ENCODE data around the gene PSMG4. TPM values are rescaled to one million over a fixed set of nuclear protein-coding genes. Genes with fewer than 3 reads are reported as not detected.

PSMG4 gene
- total RNA-seq, 1 experiment from 2014 or later, result 35.0 TPM

GRCh38 chr6:3250231-3250675, 8.5 kb upstream of the PSMG4 start (continued):
- TF ChIP-seq REST (IDR thresholded peaks at IDR 0.05; ENCODE audit: low read depth) (no peak), RAD21 (IDR thresholded peaks at IDR 0.05; ENCODE audit: low read depth) (no peak), SIN3A (IDR thresholded peaks at IDR 0.05; ENCODE audit: low read depth) (no peak)

GRCh38 chr6:3251462-3252314, 7.1 kb upstream of the PSMG4 start:
- intact Hi-C loops (cut with micrococcal nuclease), result loop anchor here (1.0 to 5.0 kb wide), 4 partner anchors 42 to 254 kb away; partner anchors contain the start of genes NQO2 and TUBB2A
- no peaks in the 10 kb centered on the region for H3K36me3 ChIP-seq (ENCODE audit: control insufficient read depth in 1 of 2, insufficient read depth in 2 of 2, low read length in 2 of 2)
- POLR2A ChIA-PET, result interaction anchor here (1.2 to 2.0 kb wide), 2 partner anchors 95 to 125 kb away, joined by 4 to 14 read pairs; partner anchors contain the start of gene TUBB2A
- TF ChIP-seq CEBPB (IDR thresholded peaks at IDR 0.05; ENCODE audit: low read depth), result no peak
- no peak for TF ChIP-seq SRF (IDR thresholded peaks at IDR 0.05; ENCODE audit: low read depth)
- TF ChIP-seq EZH2phosphoT487 (IDR thresholded peaks at IDR 0.05; ENCODE audit: borderline replicate concordance), result no peak
- peak; percentile 94 to 97 (median 96) for TF ChIP-seq CTCF (IDR thresholded peaks at IDR 0.05 in 2 of 3, conservative IDR thresholded peaks at IDR 0.05 in 1 of 3; ENCODE audit: borderline replicate concordance in 1 of 3, insufficient read depth in 1 of 3, low read depth in 2 of 3, low read length in 2 of 3)
- TF ChIP-seq ZFX (IDR thresholded peaks at IDR 0.05), result no peak
- no peak for TF ChIP-seq EZH2 (IDR thresholded peaks at IDR 0.05)
- TF ChIP-seq ZBTB33 (IDR thresholded peaks at IDR 0.05; ENCODE audit: extremely low read depth, insufficient replicate concordance, low read length), result no peak
- 0 out of 2 replicates have a peak, but pooled peaks have one; percentile 15 for TF ChIP-seq POLR2AphosphoS5 (IDR thresholded peaks at IDR 0.05; ENCODE audit: low read depth, low read length)
- TF ChIP-seq RAD21 (IDR thresholded peaks at IDR 0.05; ENCODE audit: low read depth), result peak; percentile 88
- peak; percentile 74 for TF ChIP-seq TCF7L2 (IDR thresholded peaks at IDR 0.05; ENCODE audit: borderline replicate concordance, extremely low read depth, insufficient read depth, insufficient read length)
- no peak for TF ChIP-seq MAX (IDR thresholded peaks at IDR 0.05)
- TF ChIP-seq SP1 (IDR thresholded peaks at IDR 0.05; ENCODE audit: low read depth), result no peak

More at GRCh38 chr6:3251462-3252314, 7.1 kb upstream of the PSMG4 start:
- ATAC-seq, result peak; percentile 87
- no peaks in the 10 kb centered on the region for H3K27me3 ChIP-seq (ENCODE audit: insufficient read depth, low read length)
- no peaks in the 10 kb centered on the region for H3K9me3 ChIP-seq (ENCODE audit: control insufficient read depth in 1 of 2, insufficient read depth in 1 of 2, low read depth in 1 of 2, low read length in 2 of 2)
- H3K4me2 ChIP-seq (ENCODE audit: low read length), result peak overlapping the region; percentile 51
- peak; percentile 66 for DNase-seq (ENCODE audit: low read depth, low spot score)
- no peaks in the 10 kb centered on the region for H3K9me2 ChIP-seq (ENCODE audit: insufficient read depth)
- peaks cover 0 to 33% of the 10 kb centered on the region in 2 experiments; a peak in 2 of 4 replicates for H3K4me1 ChIP-seq (ENCODE audit: control insufficient read depth in 1 of 2, insufficient read depth in 2 of 2, low read length in 2 of 2)
- no peak overlapping the region for H3K27ac ChIP-seq (ENCODE audit: low read depth, low read length)
- CTCF ChIA-PET, result interaction anchor here (0.7 to 2.6 kb wide), 22 partner anchors 9 to 513 kb away, joined by 3 to 16 read pairs (median 4); partner anchors contain the start of genes RIPK1 and TUBB2A
- H2AFZ ChIP-seq (ENCODE audit: low read depth, low read length, poor library complexity, severe bottlenecking), result peak overlapping the region; percentile 34
- H3K4me3 ChIP-seq (replicated peaks in 1 of 2; ENCODE audit: low read depth in 1 of 2, low read length in 2 of 2), result peak overlapping the region; percentile 12 to 18
- H3K79me2 ChIP-seq (ENCODE audit: insufficient read depth, low read length), result no peaks in the 10 kb centered on the region
- RAD21 ChIA-PET (ENCODE audit: low non-redundant PET in 1 of 2, low total read pairs in 2 of 2, uncharacterized antibody in 2 of 2, unreplicated experiment in 2 of 2), result interaction anchor here (0.7 to 1.2 kb wide), 3 partner anchors 44 to 126 kb away, joined by 3 to 4 read pairs (median 3); no protein-coding TSS in a partner anchor
- no peak overlapping the region for H3K9ac ChIP-seq (ENCODE audit: low read length)
- no peaks in the 10 kb centered on the region for H4K20me1 ChIP-seq (ENCODE audit: insufficient read depth)
- no TSS peak for BruUV-seq (replicated peaks)
